GM12878 (cell line): ENCODE results near the gene RAD51B. TPM values are rescaled to one million over a fixed set of nuclear protein-coding genes. Genes with fewer than 3 reads are reported as not detected.

ENCODE experiments used
- ATAC-seq: fragments of 200-7000 bp; cut with Tn5 transposase; 3 replicates; pipeline ENCODE4 v1.9.1; 2020; ENCODE audit warnings: mild to moderate bottlenecking, moderate library complexity
- BruUV-seq: library from RNA; stranded (reverse); fragments of 400-500 nt; replicated peaks from 2 replicates; lab custom pipeline; 2021; lab: Mats Ljungman, UMichigan
- CTCF ChIA-PET: fragments of 300-600 bp; sonication (Branson Sonifier 250); formaldehyde crosslinking; extraction: SDS; loops from one replicate; lab custom pipeline; 2021; ENCODE audit warnings: inconsistent platforms; lab: Yijun Ruan, JAX
- POLR2A ChIA-PET: fragments of 350-600 bp; formaldehyde crosslinking; extraction: SDS; loops from one replicate; lab custom pipeline; 2021; ENCODE audit warnings: inconsistent platforms; lab: Charles Lee
- RAD21 ChIA-PET: fragments of 300-600 bp; sonication (Branson Sonifier 250); formaldehyde crosslinking; loops from one replicate; lab custom pipeline; 2023; ENCODE audit warnings: antibody characterized with exemption; ENCODE audit not compliant: unreplicated experiment; lab: Charles Lee
- SMC1A ChIA-PET: fragments of 300-600 bp; sonication (Branson Sonifier 250); formaldehyde crosslinking; loops from one replicate; lab custom pipeline; 2023; ENCODE audit not compliant: unreplicated experiment, uncharacterized antibody; lab: Charles Lee
- DNase-seq: peaks from one replicate; pipeline ENCODE4 v3.0.0-alpha.2; 2011; ENCODE audit warnings: low read depth, low spot score
- FAIRE-seq: peaks from 3 replicates; lab custom pipeline; 2011; peaks lifted over from hg19 to GRCh38; lab: Jason Lieb, UNC
- H2AFZ ChIP-seq: 2 replicates; pipeline ENCODE4 v1.6.0; 2011; ENCODE audit warnings: low read depth, low read length, control low read depth; ENCODE audit not compliant: control insufficient read depth
- H3K27ac ChIP-seq: 2 replicates; pipeline ENCODE4 v1.5.1; 2011; ENCODE audit warnings: control low read depth; ENCODE audit not compliant: control insufficient read depth, insufficient read depth
- H3K27me3 ChIP-seq, 2 experiments: replicated peaks in 1 of 2; 2 replicates each; pipeline versions ENCODE4 v1.6.0 to v1.6.1; 2011; ENCODE audit warnings: low read length in 1 of 2; ENCODE audit not compliant: control insufficient read depth in 2 of 2, insufficient read depth in 2 of 2
- H3K36me3 ChIP-seq, 2 experiments: 2 replicates each; pipeline ENCODE4 v1.5.1; 2011; ENCODE audit warnings: low read length in 1 of 2; ENCODE audit not compliant: control insufficient read depth in 2 of 2, insufficient read depth in 2 of 2
- H3K4me1 ChIP-seq: 2 replicates; pipeline ENCODE4 v1.6.1; 2011; ENCODE audit warnings: mild to moderate bottlenecking, low read length, moderate library complexity, mixed read lengths; ENCODE audit not compliant: control insufficient read depth, insufficient read depth
- H3K4me2 ChIP-seq: 2 replicates; pipeline ENCODE4 v1.6.0; 2011; ENCODE audit warnings: control low read depth; ENCODE audit not compliant: control insufficient read depth, insufficient read depth
- H3K4me3 ChIP-seq: fragments of 200-600 bp; sonication (generic); 2 replicates; pipeline ENCODE4 v1.5.1; 2016
- H3K79me2 ChIP-seq: 2 replicates; pipeline ENCODE4 v1.6.0; 2011; ENCODE audit warnings: low read length; ENCODE audit not compliant: control insufficient read depth, insufficient read depth
- H3K9ac ChIP-seq: 2 replicates; pipeline ENCODE4 v1.8.0; 2011; ENCODE audit warnings: low read length, control low read depth, mixed read lengths; ENCODE audit not compliant: control insufficient read depth, insufficient read depth
- H3K9me3 ChIP-seq: replicated peaks from 3 replicates; pipeline ENCODE4 v1.5.1; 2011; ENCODE audit warnings: mild to moderate bottlenecking, low read length; ENCODE audit not compliant: control insufficient read depth, insufficient read depth
- H4K20me1 ChIP-seq: 2 replicates; pipeline ENCODE4 v1.6.0; 2011; ENCODE audit not compliant: control insufficient read depth, insufficient read depth
- ATF3 ChIP-seq: IDR thresholded peaks from 2 replicates; pipeline ENCODE4 v1.6.1; 2011; ENCODE audit warnings: low read depth, mild to moderate bottlenecking, low read length, moderate library complexity, borderline replicate concordance; ENCODE audit errors: extremely low read depth
- BHLHE40 ChIP-seq, 2 experiments: fragments of 450-650 bp in 1 of 2; IDR thresholded peaks; 2 replicates each; pipeline ENCODE4 v1.6.1; 2011 to 2017; ENCODE audit warnings: low read depth in 2 of 2, borderline replicate concordance in 1 of 2, improper control_type of control experiment in 1 of 2, low read length in 1 of 2, mild to moderate bottlenecking in 1 of 2
- BRCA1 ChIP-seq: IDR thresholded peaks from 2 replicates; pipeline ENCODE4 v1.6.1; 2011; ENCODE audit warnings: low read depth, low read length, improper control_type of control experiment
- CBX3 ChIP-seq: fragments of 200-600 bp; sonication (generic); IDR thresholded peaks from 2 replicates; pipeline ENCODE4 v1.6.1; 2016; ENCODE audit warnings: low read depth, borderline replicate concordance
- CEBPB ChIP-seq, 2 experiments: fragments of 150-350 bp in 1 of 2; IDR thresholded peaks; 2 replicates each; pipeline ENCODE4 v1.6.1; 2012 to 2014; ENCODE audit warnings: low read depth in 2 of 2, low read length in 2 of 2, borderline replicate concordance in 1 of 2, inconsistent platforms in 1 of 2
- EGR1 ChIP-seq, 2 experiments: IDR thresholded peaks; 1 replicate in 1 of 2; 2 replicates in 1 of 2; pipeline ENCODE4 v1.6.1; 2011 to 2012; ENCODE audit warnings: low read depth in 2 of 2, low read length in 2 of 2, borderline replicate concordance in 1 of 2, mild to moderate bottlenecking in 1 of 2, moderate library complexity in 1 of 2
- ESRRA ChIP-seq: IDR thresholded peaks from 2 replicates; pipeline ENCODE4 v1.6.1; 2012; ENCODE audit warnings: mild to moderate bottlenecking, low read length, improper control_type of control experiment
- FOXM1 ChIP-seq: IDR thresholded peaks from 2 replicates; pipeline ENCODE4 v1.6.1; 2012; ENCODE audit warnings: low read depth, mild to moderate bottlenecking, inconsistent platforms, low read length, moderate library complexity
- GABPA ChIP-seq: IDR thresholded peaks from 2 replicates; pipeline ENCODE4 v1.6.1; 2014; ENCODE audit warnings: antibody characterized with exemption, low read depth, mild to moderate bottlenecking, inconsistent platforms
- IKZF1 ChIP-seq: fragments of 450-650 bp; conservative IDR thresholded peaks from 2 replicates; pipeline ENCODE4 v1.6.1; 2017; ENCODE audit warnings: antibody characterized with exemption, mild to moderate bottlenecking
- JUNB ChIP-seq: IDR thresholded peaks from 2 replicates; pipeline ENCODE4 v1.6.1; 2016; ENCODE audit warnings: antibody characterized with exemption, mild to moderate bottlenecking
- KDM1A ChIP-seq: fragments of 200-600 bp; sonication (generic); IDR thresholded peaks from 2 replicates; pipeline ENCODE4 v1.6.1; 2016; ENCODE audit warnings: borderline replicate concordance
- MAX ChIP-seq: IDR thresholded peaks from 2 replicates; pipeline ENCODE4 v1.6.1; 2012; ENCODE audit warnings: low read depth, low read length, improper control_type of control experiment
- MLLT1 ChIP-seq: fragments of 450-650 bp; IDR thresholded peaks from 2 replicates; pipeline ENCODE4 v1.6.1; 2016; ENCODE audit warnings: mild to moderate bottlenecking
- SMAD5 ChIP-seq: IDR thresholded peaks from 2 replicates; pipeline ENCODE4 v1.6.1; 2016; ENCODE audit warnings: antibody characterized with exemption, low read depth
- SMARCA5 ChIP-seq: fragments of 450-650 bp; IDR thresholded peaks from 2 replicates; pipeline ENCODE4 v1.6.1; 2017; ENCODE audit warnings: mild to moderate bottlenecking
- SPI1 ChIP-seq: IDR thresholded peaks from 2 replicates; pipeline ENCODE4 v1.6.1; 2011; ENCODE audit warnings: low read depth, mild to moderate bottlenecking, low read length, moderate library complexity, borderline replicate concordance; ENCODE audit not compliant: insufficient read depth
- WRNIP1 ChIP-seq: IDR thresholded peaks from 2 replicates; pipeline ENCODE4 v1.6.1; 2011; ENCODE audit warnings: low read depth, low read length, improper control_type of control experiment, borderline replicate concordance
- WGBS: methylation state at CpG from one replicate; pipeline ENCODE4 v1.1.6; 2016; ENCODE audit warnings: low lambda C conversion rate; ENCODE audit not compliant: insufficient replicate concordance, insufficient coverage; ENCODE audit errors: missing lambda C conversion rate; 5-methylcytosine and 5-hydroxymethylcytosine counted together
- in situ Hi-C: fragments of 300-500 bp; cut with MboI; formaldehyde crosslinking; loops from 9 replicates; pipeline ENCODE4 v1.14.3; 2018; ENCODE audit warnings: mixed read lengths
- intact Hi-C: fragments of 100-400 bp; cut with micrococcal nuclease; formaldehyde crosslinking; loops from one replicate; pipeline ENCODE4 v1.14.2; 2022; ENCODE audit not compliant: unreplicated experiment
- polyA plus RNA-seq, 11 experiments: library from polyadenylated mRNA; depleted of rRNA in 4 of 11; unstranded in 6 of 11; stranded (reverse) in 5 of 11; fragments of >200 nt; fragmentation: Nextera tagmentation in 4 of 11; fragmentation: Illumina TruSeq in 1 of 11; extraction: Ambion mirVana in 4 of 11; extraction: Trizol in 1 of 11; gene quantifications; 1 replicate in 1 of 11; 2 replicates in 10 of 11; pipeline versions ENCODE4 v1.2.1 to v1.2.3, GENCODE V29; 2011 to 2016; ENCODE audit warnings: inconsistent platforms in 2 of 11, missing spikeins in 2 of 11, low read depth in 1 of 11
- total RNA-seq, 4 experiments: library from RNA; depleted of rRNA in 3 of 4; stranded (reverse); fragments of >200 nt in 3 of 4; fragmentation: Illumina TruSeq in 1 of 4; extraction: Trizol in 1 of 4; gene quantifications; 2 replicates each; pipeline versions ENCODE4 v1.2.1 to v1.2.3, GENCODE V29; 2013 to 2021

Gene RAD51B
- total and polyA plus RNA-seq, 10 of the 15 experiments (the other 5 are each of a cell fraction or from before 2014, with no cell fraction given), result 9.8 to 26.8 (median 21.3) TPM

- TF ChIP-seq MLLT1, result peak; percentile 71
- TF ChIP-seq CBX3, result no peak
- TF ChIP-seq WRNIP1, result 0 out of 2 replicates have a peak, but pooled peaks have one; percentile 26
- peak in 1 of 2 experiments; percentile 94; a peak in 2 of 4 replicates for TF ChIP-seq CEBPB (IDR thresholded peaks at IDR 0.05; ENCODE audit: borderline replicate concordance in 1 of 2, low read depth in 2 of 2, low read length in 2 of 2)
- peak; percentile 88 to 91 for TF ChIP-seq BHLHE40 (IDR thresholded peaks at IDR 0.05; ENCODE audit: borderline replicate concordance in 1 of 2, low read depth in 2 of 2, low read length in 1 of 2)
- no peak for TF ChIP-seq BRCA1
- no peak for TF ChIP-seq SPI1
These were observed 844.0 kb downstream of the RAD51B start (continued) for GRCh38 chr14:68663385-68664076.

GRCh38 chr14:68664225-68664681, 844.7 kb downstream of the RAD51B start:
- Histone ChIP-seq H3K27ac (peak overlapping the region; percentile 66), H3K4me3 (no peak overlapping the region), H3K79me2 (no peaks in the 10 kb centered on the region), H3K4me2 (peak overlapping the region; percentile 89), H4K20me1 (no peaks in the 10 kb centered on the region), H2AFZ (no peak overlapping the region; the same call in 1 of the 2 replicates), H3K36me3 (no peaks in the 10 kb centered on the region), H3K4me1 (peaks cover 22% of the 10 kb centered on the region), H3K9ac (no peak overlapping the region), H3K9me3 (no peaks in the 10 kb centered on the region), H3K27me3 (no peaks in the 10 kb centered on the region)
- RAD21 ChIA-PET, result interaction anchor here (0.6 to 2.7 kb wide), 19 partner anchors 14 to 944 kb away, joined by 3 to 17 read pairs (median 4); no protein-coding TSS in a partner anchor
- no TSS peak for BruUV-seq
- CTCF ChIA-PET, result interaction anchor here (0.7 to 4.5 kb wide), 11 partner anchors 8 to 416 kb away, joined by 3 to 19 read pairs (median 3); no protein-coding TSS in a partner anchor
- peak; percentile 57 for FAIRE-seq
- ATAC-seq, result peak; percentile 65
- POLR2A ChIA-PET, result interaction anchor here (0.6 to 1.6 kb wide), 9 partner anchors 8 to 627 kb away, joined by 3 to 5 read pairs (median 3); no protein-coding TSS in a partner anchor
- SMC1A ChIA-PET, result interaction anchor here (0.7 to 5.0 kb wide), 33 partner anchors 8 to 720 kb away, joined by 3 to 34 read pairs (median 5); no protein-coding TSS in a partner anchor
- 10% methylated on average over 4 of the region's 4 CpGs for WGBS
- DNase-seq, result peak; percentile 34
- intact Hi-C loops, result loop anchor here (2.0 to 5.0 kb wide), 3 partner anchors 123 to 262 kb away; no protein-coding TSS in a partner anchor
- in situ Hi-C loops, result no loop called here
- TF ChIP-seq ATF3, result no peak
- no peak for TF ChIP-seq ESRRA
- TF ChIP-seq GABPA, result 0 out of 2 replicates have a peak, but pooled peaks have one; percentile 23
- peak in 1 of 2 experiments; percentile 75; a peak in 1 of 3 replicates for TF ChIP-seq EGR1 (IDR thresholded peaks at IDR 0.05; ENCODE audit: borderline replicate concordance in 1 of 2, low read depth in 2 of 2, low read length in 2 of 2)
- peak; percentile 62; the same call in 1 of the 2 replicates for TF ChIP-seq JUNB
- no peak for TF ChIP-seq MAX
- no peak for TF ChIP-seq SMAD5
- TF ChIP-seq SMARCA5, result no peak
- peak; percentile 74; the same call in 1 of the 2 replicates for TF ChIP-seq FOXM1
- TF ChIP-seq IKZF1, result peak; percentile 19
- TF ChIP-seq KDM1A, result no peak
